GM12872 (cell line): Measurements from ENCODE around the gene PRKRIP1.

Experiments used
- CTCF ChIP-seq: IDR thresholded peaks from 3 replicates; pipeline ENCODE4 v1.5.1; 2011; ENCODE audit warnings: low read depth, mild to moderate bottlenecking, low read length, moderate library complexity; ENCODE audit not compliant: insufficient read depth

Gene PRKRIP1

DNA sequence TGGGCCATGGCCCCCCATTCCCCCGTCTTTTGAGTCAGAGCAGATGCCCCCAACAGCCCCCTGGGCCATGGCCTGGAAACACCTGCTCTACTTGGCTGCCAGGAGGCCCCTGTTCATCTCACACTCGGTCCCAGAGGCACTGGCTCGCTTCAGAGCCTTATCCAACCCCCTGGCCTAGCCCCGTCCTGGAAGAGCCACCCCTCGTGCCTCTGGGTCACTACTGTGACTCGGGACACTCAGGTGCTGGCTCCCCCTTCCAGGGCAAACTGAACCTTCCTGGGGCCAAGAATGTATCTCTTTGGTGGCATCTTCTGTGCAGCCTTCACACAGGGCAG, 75.6 kb downstream of the PRKRIP1 start:
- TF ChIP-seq CTCF, result no peak

DNA sequence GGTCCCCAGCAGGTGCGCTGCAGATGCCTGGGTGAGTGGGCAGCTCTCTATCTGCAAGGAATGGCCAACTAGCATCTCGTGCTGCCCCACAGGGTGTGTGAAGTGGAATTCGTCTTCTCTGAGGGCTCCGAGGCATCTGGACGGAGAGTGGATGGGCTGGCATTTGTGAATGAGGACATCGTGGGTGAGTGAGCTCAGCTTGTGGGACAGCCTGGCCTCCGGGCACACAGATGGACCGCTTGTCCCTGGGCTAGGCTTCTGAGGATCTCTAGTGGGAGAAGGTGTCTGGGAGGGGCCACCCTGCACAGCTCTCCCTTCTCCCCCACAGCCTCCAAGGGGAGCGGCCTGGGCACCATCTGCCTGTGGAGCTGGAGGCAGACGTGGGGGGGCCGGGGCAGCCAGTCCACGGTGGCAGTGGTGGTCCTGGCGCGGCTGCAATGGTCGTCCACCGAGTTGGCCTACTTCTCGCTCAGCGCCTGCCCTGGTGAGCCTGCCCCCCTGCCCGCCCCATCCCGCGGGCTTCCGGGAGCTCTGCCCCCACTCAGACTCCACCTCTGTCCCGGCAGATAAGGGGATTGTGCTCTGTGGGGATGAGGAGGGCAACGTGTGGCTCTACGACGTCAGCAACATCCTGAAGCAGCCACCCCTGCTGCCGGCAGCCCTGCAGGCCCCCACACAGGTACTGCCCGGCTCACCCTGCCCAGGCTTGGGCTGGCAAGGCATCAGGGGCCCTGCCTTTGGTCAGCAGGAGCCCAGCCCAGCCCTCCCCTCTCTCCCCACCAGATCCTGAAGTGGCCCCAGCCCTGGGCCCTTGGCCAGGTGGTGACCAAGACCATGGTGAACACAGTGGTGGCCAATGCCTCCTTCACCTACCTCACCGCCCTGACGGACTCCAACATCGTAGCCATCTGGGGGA, 76.2 kb downstream of the PRKRIP1 start:
- TF ChIP-seq CTCF, result no peak

- no peak for TF ChIP-seq CTCF
Measured at GRCh38 chr7:102473271-102473991, 77.3 kb downstream of the PRKRIP1 start.
